Fibroblast of mammary gland (primary cell): ENCODE measurements around the gene SENP6.
A peak's percentile ranks its signal among the peaks of the same experiment; 100 is the strongest.
"Not testable (repeated sequence)": the region's sequence is repeated elsewhere in the genome, so short reads cannot be mapped to it uniquely, and the experiment has no call there.

ENCODE experiments used
- DNase-seq: peaks from one replicate; pipeline ENCODE4 v3.0.0-alpha.2; 2010; ENCODE audit warnings: low read depth
- H3K4me3 ChIP-seq: 2 replicates; pipeline ENCODE4 v1.5.1; 2011; ENCODE audit warnings: low read depth, mild to moderate bottlenecking, low read length, moderate library complexity; ENCODE audit not compliant: control insufficient read depth
- TF ChIP-seq, protein P1 (sequence below): conservative IDR thresholded peaks from 2 replicates; pipeline ENCODE4 v1.5.1; 2011; ENCODE audit warnings: low read depth, low read length, inconsistent platforms; ENCODE audit not compliant: control insufficient read depth, insufficient read depth

The SENP6 gene

DNA sequence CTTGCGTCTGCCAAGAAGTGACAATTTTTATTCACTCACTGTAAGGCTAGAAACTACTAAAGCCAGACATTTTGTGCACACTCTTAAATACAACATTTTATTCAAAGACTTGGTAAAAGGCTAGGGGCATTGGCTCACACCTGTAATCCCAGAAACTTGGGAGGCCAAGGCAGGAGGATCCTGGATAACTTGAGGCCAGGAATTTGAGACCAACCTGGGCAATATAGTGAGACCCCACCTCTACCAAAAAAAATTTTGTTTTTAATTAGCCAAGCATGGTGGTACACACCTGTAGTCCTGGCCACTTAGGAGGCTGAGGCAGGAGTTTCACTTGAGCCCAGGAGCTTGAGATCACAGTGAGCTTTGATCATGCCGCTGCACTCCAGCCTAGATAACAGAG lies 11.3 kb upstream of the SENP6 start:
- DNase-seq = no peak
- TF ChIP-seq, protein P1, sequence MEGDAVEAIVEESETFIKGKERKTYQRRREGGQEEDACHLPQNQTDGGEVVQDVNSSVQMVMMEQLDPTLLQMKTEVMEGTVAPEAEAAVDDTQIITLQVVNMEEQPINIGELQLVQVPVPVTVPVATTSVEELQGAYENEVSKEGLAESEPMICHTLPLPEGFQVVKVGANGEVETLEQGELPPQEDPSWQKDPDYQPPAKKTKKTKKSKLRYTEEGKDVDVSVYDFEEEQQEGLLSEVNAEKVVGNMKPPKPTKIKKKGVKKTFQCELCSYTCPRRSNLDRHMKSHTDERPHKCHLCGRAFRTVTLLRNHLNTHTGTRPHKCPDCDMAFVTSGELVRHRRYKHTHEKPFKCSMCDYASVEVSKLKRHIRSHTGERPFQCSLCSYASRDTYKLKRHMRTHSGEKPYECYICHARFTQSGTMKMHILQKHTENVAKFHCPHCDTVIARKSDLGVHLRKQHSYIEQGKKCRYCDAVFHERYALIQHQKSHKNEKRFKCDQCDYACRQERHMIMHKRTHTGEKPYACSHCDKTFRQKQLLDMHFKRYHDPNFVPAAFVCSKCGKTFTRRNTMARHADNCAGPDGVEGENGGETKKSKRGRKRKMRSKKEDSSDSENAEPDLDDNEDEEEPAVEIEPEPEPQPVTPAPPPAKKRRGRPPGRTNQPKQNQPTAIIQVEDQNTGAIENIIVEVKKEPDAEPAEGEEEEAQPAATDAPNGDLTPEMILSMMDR = no peak
- no peak overlapping the region for H3K4me3 ChIP-seq

DNA sequence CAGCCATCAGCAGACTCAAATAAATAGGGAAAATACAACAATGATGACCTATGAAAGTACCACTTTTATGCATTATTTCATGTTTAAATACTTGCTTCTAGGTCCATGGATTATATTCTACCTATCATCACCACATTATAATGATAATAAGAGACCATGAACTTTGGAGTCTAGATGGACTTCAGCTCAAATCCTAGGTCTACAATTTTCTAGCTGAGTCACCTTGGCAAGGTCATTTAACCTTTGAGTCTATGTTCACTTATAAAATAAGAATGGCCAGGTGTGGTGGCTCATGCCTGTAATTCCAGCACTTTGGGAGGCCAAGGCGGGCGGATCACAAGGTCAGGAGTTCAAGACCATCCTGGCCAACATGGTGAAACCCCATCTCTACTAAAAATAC lies 5.3 kb upstream of the SENP6 start:
- DNase-seq, H3K4me3 ChIP-seq: not testable (repeated sequence)

DNA sequence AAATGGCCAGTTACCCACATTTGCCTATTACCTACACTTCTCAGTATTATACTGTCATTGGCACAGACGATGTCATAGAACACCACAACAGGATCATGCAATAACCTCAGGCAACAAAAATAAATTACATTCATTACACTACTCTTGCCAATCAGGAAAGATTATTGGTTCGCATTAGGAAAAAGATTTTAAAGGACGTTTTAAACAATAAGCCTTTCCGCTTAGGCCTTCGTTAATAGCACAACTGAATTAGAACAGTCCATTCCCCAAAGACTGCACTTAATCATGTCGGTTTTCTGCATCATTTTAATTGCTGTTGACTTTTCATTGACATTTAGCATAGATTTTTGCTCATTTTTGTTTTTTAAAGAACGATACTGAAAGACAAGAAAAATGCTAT lies 912 bp upstream of the SENP6 start:
- H3K4me3 ChIP-seq = peak overlapping the region; percentile 66
- TF ChIP-seq, protein P1 = no peak
- peak; percentile 28 for DNase-seq

DNA sequence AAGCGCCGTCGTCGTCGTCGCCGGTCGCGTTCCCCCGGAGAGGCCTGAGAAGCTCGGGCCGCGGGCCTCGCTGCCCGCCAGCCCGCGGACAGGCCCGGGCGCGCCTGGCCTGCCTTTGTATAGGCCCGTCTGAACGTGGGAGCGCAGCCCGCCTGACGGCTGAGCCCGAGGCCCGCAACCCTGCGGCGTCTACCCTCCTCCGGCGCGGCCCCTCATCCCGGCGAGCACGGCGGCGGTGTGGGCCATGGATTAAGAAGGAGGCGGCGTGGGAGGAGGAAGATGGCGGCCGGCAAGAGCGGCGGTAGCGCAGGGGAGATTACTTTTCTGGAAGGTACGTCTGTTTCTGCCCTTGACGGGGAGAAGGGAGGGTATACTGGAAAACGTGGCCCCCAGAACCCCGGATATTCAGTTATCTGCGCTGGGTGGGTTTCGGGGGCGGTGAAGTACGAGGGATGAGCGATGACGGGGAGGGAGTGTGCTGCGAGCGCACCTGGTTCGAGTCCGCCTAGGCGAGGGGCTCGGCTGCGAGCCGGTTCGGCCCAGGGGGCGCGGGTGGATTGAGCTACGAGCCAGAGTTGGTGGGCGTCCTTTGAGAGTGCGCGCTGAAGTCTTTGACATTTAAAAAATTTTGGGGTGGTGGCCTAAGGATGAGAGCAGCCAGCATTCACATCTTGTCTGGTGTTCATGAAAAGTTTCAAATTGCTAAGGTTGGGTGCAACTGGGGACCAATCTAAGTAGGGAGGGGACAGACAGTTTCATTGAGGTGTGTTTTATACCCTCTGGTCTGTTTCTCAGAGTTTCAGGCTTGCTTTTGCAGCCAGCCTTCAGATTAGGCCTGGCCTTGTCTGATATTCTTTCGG lies 796 bp downstream of the SENP6 start:
- peak overlapping the region; percentile 88 for H3K4me3 ChIP-seq
- peak; percentile 31 for DNase-seq
- TF ChIP-seq, protein P1 = no peak

DNA sequence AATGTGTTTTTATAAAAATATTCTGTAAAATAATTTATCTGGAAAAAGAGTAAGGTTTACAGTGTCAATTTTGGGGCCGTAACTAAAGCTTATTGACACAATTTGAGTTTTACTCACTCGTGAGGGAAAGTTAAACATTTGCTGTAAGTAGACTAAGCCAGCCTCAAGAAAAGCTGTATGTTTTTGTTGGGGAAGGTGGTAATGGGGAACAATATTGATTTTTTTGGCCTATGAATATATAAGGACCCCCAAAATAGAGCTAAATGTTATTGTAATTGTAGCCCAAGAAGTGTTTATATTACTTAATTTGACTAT lies 1.4 kb downstream of the SENP6 start:
- peak overlapping the region; percentile 88 for H3K4me3 ChIP-seq
- TF ChIP-seq, protein P1 = no peak
- DNase-seq = no peak

DNA sequence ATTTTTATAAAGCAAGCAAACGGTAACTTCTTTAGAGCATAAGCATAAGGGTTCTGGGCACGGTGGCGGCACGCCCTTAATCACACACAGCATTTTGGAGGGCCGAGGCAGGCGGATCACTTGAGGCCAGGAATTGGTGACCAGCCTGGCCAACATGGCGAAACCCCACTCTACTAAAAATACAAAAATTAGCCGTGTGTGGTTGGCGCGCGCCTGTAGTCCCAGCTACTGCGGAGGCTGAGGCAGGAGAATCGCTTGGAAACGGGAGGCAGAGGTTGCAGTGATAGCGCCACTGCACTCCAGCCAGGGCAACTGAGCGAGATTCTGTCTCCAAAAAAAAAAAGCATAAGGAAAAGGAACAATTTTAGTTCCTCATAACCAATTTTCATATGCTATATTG lies 2.6 kb downstream of the SENP6 start:
- peak overlapping the region; percentile 88 for H3K4me3 ChIP-seq
- DNase-seq = no peak
- TF ChIP-seq, protein P1 = no peak

DNA sequence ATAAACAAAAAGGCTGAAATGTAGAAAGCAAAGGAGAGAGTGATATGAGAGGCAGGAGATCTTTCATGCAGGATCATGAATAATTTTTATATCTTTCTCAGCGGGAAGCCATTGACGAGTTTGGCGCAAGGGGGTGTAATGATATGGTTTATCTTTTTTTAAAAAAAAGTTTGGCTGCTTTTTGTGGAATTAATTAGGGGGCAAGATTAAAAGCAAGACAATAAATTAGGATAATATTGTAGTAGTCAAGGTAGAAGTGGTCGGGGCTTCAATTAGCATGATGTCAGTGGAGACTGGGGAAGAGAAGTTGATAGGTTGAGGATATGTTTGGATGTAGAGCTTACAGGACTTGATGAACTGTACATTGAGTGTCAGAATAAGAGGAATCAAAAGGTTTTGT lies 4.0 kb downstream of the SENP6 start:
- no peak overlapping the region for H3K4me3 ChIP-seq
- TF ChIP-seq, protein P1 = no peak
- DNase-seq = no peak
